GM11168 (cell line): ENCODE measurements around the gene WNT9A.

Source experiments
- in situ Hi-C: fragments of 300-500 bp; cut with MboI; formaldehyde crosslinking; loops from one replicate; pipeline ENCODE4 v1.12.0; 2022; ENCODE audit warnings: low sequenced_read_pairs; ENCODE audit not compliant: unreplicated experiment

Gene WNT9A

GRCh38 chr1:227955808-227956207 is 8.1 kb upstream of the WNT9A start:
- in situ Hi-C loops, result no loop called here

DNA sequence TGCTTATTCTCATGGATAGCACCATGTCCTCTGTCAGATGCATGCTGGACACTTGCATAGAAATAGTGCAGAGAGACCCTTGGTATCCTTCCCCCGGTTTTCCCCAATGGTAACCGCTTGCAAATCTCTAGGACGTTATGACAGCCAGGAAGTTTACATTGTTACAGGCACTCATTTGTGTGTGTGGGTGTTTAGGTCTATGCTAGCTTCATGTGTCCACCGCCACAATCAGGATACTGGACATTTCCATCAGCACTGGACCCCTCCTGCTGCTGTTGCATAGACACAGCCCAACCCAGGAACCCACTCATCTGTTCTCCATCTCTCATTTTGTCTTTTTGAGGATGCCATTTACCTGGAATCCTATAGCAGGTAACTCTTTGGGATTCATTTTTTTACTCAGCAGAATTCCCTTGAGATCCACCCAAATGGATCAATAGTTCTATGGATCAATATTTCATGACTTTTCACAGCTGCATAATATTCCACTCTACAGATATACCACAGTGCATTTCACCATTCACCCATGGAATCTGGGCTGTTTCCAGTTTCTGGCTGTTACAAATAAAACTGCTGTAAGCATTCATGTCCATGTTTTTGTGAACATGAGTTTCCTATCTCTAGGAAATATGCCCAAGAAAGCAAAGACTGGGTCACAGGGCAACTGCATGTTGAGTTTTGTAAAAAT is 6.6 kb upstream of the WNT9A start:
- in situ Hi-C loops, result no loop called here

DNA sequence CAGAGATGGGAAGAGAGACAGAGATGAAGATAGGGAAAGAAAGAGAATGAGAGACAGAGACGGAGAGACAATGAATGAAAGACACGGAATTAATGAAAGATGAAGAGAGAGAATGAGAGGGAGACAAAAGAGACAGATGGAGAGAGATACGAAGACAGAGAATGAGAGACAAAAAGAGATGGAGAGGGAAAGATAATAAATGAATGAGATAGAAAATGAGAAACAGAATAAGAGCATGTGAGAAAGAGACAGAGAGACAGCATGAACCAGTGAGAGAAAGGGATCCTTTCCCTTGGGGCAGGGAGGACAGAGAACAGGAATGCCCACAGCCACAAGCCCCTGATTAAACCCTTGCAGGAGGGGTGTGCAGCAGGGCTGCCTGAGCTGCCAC is 5.3 kb upstream of the WNT9A start:
- in situ Hi-C loops, result no loop called here

DNA sequence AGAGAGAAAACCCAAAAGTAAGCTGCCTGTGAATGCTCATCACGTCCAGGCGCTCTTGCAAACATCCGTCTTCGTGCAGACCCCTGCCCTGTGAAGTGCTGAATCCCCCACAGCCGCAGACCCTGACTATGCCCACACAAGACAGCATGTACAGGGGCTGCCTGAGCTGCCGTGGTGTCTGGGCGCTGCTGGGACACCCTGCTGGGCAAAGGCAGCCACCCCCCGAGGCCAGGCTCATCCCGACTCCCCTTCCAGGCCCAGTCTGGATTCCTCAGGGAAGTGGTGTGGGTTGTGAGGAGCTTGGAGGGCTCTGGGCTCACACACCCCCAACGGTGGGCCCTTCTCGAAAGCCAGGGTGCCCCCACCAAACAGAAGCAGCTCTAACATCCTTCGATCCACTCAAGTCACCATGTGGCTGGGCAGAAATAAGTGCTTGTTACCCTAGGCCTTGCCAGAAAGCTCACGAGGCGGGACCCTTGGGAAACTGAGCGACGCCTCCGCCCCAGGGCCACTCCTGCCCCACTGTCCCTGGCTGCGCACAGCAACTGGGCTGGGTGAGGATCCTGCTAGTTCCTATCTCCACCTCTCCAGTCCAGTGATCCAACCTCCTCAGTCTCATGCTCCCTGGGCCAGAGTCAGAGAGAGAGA is 4.8 kb upstream of the WNT9A start:
- in situ Hi-C loops, result no loop called here

GRCh38 chr1:227951624-227952373 is 4.1 kb upstream of the WNT9A start:
- in situ Hi-C loops, result no loop called here

DNA sequence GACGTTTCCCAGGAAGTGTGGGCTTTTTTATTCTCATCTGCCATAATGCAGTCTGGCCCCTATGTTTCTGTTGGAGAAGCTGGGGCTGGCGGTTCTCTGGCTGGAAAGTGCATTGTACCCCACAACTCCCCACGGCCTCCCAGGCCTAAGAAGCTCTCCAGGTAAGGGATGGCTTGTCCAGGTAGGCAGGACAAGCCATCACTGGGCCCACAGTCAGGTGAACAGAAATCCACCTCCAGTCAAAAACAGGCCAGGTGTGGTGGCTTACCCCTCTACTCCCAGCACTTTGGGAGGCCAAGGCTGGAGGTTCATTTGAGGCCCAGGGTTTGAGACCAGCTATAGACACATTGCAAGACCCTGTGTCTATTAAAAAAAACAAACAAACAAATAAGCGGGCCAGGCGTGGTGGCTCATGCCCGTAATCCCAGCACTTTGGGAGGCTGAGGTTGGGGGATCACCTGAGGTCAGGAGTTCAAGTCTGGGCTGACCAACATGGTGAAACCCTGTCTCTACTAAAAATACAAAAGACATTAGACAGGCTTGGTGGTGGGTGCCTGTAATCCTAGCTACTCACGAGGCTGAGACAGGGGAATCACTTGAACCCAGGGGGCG is 3.1 kb upstream of the WNT9A start:
- in situ Hi-C loops, result no loop called here

- in situ Hi-C loops, result loop anchor here (10.0 to 25.0 kb wide), 2 partner anchors 188 to 465 kb away; no protein-coding TSS in a partner anchor
Measured at GRCh38 chr1:227949954-227950734, 2.4 kb upstream of the WNT9A start.

DNA sequence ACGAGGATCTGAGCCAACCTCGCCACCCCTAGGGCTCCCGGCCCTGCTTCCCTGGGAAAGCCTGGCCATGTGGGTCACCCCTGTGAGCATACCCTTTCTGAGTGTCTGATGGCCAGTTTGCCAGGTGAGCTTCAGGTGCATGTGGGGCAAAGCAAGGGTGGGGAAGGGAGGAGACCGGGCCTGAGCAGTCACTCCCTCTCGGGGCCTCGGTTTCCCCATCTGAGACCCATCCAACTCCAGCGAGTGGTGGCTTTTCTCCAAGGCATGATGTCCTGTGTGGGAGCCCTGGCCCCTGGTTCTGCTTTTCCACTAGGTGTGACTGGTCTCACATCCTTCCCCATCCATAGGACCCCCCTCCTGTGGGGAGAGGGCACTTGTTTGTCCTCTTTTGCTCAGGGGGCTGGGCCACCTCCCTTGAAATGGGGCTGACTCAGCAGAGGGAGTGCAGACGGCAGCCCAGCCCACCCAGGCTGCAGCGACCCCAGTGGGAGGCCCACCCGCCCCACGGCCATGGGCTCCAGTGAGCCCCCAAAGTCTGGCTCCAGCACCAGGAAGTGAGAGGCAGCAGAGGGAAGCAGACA is 1.7 kb upstream of the WNT9A start:
- in situ Hi-C loops, result loop anchor here (10.0 to 25.0 kb wide), 2 partner anchors 187 to 465 kb away; no protein-coding TSS in a partner anchor

- in situ Hi-C loops, result loop anchor here (10.0 to 25.0 kb wide), 2 partner anchors 186 to 464 kb away; no protein-coding TSS in a partner anchor
Measured at GRCh38 chr1:227948493-227949260, 945 bp upstream of the WNT9A start.

DNA sequence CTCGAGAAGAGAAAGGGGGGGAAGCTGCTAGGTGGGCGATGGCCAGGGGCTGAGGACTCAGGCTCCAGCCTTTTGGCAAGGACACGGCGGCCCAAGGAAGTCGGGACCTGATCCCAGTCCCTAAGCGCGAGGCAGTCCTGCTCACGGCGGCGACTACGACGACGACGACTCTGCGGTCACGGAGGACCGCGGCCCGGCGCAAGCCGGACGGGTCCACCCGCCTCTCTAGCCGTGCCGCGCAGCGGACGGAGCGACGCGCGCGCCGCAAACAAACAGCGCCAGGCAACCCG is 401 bp downstream of the WNT9A start:
- in situ Hi-C loops, result loop anchor here (10.0 to 25.0 kb wide), 2 partner anchors 185 to 463 kb away; no protein-coding TSS in a partner anchor

GRCh38 chr1:227946624-227947385 is 927 bp downstream of the WNT9A start:
- in situ Hi-C loops, result loop anchor here (10.0 to 25.0 kb wide), 2 partner anchors 185 to 462 kb away; no protein-coding TSS in a partner anchor

DNA sequence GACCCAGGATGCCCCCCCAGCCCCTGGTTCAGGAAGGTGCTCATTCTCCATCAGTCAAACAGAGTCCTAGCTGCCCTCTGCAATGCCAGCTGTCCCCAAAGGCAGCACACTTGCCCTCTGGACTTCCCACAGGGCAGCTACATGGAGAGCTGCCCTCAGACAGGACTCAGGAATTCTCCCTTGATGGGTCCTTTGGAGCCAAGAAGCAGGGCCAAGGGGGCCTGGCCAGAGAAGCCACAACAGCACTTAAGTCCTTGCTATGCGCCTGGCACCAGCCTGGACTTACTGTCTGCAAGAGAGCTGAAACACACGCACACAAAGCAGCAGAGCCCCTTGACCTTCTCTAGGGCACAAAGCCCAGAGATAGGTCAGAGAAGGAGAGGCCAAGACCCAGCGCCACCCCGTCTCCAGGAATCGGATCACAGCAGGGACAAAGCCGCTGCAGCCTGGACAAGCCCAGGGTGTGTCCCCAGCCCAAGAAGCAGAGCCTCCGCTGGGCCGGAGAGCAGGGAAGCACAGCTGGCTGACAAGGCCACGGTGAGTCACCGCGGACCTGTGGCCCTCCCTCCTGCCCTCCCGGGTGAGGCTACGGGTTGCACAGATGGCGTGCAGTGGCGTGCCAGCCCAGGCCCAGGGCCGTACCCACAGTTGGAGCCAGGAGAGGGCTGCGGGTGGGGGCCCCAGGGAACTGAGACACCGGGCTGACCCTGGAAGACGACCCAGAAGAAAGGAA is 1.7 kb downstream of the WNT9A start:
- in situ Hi-C loops, result loop anchor here (10.0 to 25.0 kb wide), 2 partner anchors 184 to 461 kb away; no protein-coding TSS in a partner anchor

DNA sequence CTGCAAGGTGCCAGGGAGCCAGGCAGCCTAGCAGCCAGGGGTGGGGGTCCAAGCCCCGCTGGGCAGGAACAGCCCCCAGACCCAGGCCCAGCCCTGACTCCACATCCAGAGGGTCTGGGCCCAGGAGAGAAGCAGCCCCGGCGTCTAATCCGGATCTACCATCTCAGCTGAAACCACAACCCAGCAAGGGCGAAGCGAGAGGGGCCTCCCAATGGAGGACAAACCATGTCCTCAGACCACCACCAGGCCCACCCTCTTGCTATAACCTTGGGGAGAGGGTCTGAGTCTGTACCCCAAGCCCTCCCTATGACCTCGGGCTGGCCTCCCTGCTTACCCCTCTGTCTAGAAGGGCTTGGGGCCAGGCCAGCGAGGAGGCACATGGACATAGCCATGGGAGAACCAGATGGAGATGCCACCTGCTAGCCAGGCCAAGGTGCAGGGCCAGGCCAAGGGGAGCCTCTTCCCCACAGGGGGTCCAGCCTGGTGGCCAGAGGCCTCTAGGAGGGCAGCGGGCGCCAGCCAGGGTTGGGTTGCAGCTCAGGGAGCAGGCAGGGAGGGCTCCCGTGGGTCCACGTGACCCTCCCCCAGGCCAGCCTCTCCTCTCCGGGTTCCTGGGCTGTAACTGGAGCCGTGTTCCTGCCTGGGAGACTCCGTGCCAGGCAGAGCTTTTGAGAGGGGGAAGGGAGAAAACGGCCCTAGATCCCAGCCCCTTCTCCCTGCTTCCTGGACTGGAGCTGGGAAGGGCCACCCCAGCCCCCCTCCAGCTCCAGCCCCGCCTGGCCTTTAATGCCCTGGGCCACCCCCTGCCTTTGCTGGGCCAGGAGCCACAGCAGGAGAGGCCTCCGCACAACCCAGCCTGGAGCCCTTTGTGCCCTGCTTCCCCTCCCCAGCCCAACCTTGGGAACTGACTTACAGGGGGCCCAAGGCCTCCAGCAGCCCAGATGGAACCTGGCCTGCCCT is 2.5 kb downstream of the WNT9A start:
- in situ Hi-C loops, result loop anchor here (10.0 to 25.0 kb wide), 2 partner anchors 183 to 460 kb away; no protein-coding TSS in a partner anchor

- in situ Hi-C loops, result loop anchor here (10.0 to 25.0 kb wide), 2 partner anchors 182 to 460 kb away; no protein-coding TSS in a partner anchor
Measured at GRCh38 chr1:227944090-227944930, 3.4 kb downstream of the WNT9A start.

DNA sequence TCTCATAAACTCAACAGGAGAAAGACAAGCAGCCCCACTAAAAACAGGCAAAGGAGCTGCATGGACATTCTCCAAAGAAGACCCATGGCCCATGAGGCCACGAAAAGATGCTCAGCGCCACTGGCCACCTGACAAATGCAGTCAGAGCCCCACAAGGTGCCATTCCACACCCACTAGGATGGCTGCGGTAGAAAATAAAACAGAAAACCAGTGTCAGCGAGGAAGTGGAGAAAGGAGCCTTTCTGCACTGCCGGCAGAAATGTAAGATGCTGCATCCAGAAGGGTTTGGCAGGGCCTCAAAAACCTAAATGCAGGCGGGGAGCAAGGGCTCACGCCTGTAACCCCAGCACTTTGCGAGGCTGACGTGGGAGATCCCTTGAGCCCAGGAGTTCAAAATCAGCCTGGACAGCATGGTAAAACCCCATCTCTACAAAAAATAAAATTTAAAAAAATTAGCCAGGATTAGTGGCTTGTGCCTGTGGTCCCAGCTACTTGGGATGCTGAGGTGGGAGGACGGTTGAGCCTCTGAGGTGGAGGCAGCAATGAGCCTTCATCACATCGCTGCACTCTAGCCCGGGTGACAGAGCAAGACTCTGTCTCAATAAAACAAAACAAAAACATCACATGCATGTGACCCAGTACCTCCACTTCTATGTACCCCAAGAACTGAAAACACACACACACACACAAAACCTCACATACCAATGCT is 4.2 kb downstream of the WNT9A start:
- in situ Hi-C loops, result loop anchor here (10.0 to 25.0 kb wide), 2 partner anchors 181 to 459 kb away; no protein-coding TSS in a partner anchor
